Nephron progenitor cell (in vitro differentiated cells): ENCODE results near the gene USP43.

Experiments
- DNase-seq: peaks from one replicate; pipeline ENCODE4 v3.0.0; 2021
- H3K27ac Mint-ChIP-seq: 2 replicates; pipeline ENCODE4 v1.8.0; 2021; ENCODE audit warnings: mild to moderate bottlenecking, moderate library complexity, mixed read lengths
- H3K27me3 Mint-ChIP-seq: 2 replicates; pipeline ENCODE4 v1.8.0; 2021; ENCODE audit warnings: mild to moderate bottlenecking, low read depth, mixed read lengths; ENCODE audit not compliant: poor library complexity
- H3K36me3 Mint-ChIP-seq: 2 replicates; pipeline ENCODE4 v1.8.0; 2021; ENCODE audit warnings: low read depth, mixed read lengths
- H3K4me1 Mint-ChIP-seq: 2 replicates; pipeline ENCODE4 v1.8.0; 2021; ENCODE audit warnings: mixed read lengths
- H3K4me3 Mint-ChIP-seq: 2 replicates; pipeline ENCODE4 v1.8.0; 2021; ENCODE audit warnings: mild to moderate bottlenecking, moderate library complexity, mixed read lengths
- H3K9me3 Mint-ChIP-seq: 2 replicates; pipeline ENCODE4 v1.8.0; 2021; ENCODE audit warnings: mild to moderate bottlenecking, moderate library complexity, mixed read lengths
- CTCF ChIP-seq: fragments of 200-600 bp; sonication (generic); IDR thresholded peaks from 2 replicates; pipeline ENCODE4 v1.5.0; 2021; ENCODE audit warnings: antibody characterized with exemption

Gene USP43

GRCh38 chr17:9611557-9611956, 33.8 kb upstream of the USP43 start:
- Mint-ChIP-seq H3K4me1 (peaks cover 38% of the 10 kb centered on the region), H3K27ac (no peak overlapping the region), H3K36me3 (no peaks in the 10 kb centered on the region), H3K9me3 (peaks cover 13% of the 10 kb centered on the region), H3K4me3 (no peak overlapping the region), H3K27me3 (peaks cover 3% of the 10 kb centered on the region)
- no peak for TF ChIP-seq CTCF
- no peak for DNase-seq

- Mint-ChIP-seq H3K4me3 (peak overlapping the region; percentile 23), H3K27ac (peak overlapping the region; percentile 64), H3K9me3 (peaks cover 13% of the 10 kb centered on the region), H3K27me3 (peaks cover 3% of the 10 kb centered on the region), H3K4me1 (peaks cover 38% of the 10 kb centered on the region), H3K36me3 (no peaks in the 10 kb centered on the region)
- DNase-seq = peak; percentile 19
- no peak for TF ChIP-seq CTCF
Measured at GRCh38 chr17:9612006-9612405, 33.3 kb upstream of the USP43 start.

- peaks cover 13% of the 10 kb centered on the region for H3K9me3 Mint-ChIP-seq
- H3K27me3 Mint-ChIP-seq = peaks cover 3% of the 10 kb centered on the region
- DNase-seq = no peak
- TF ChIP-seq CTCF = no peak
- H3K4me1 Mint-ChIP-seq = peaks cover 24% of the 10 kb centered on the region
- no peak overlapping the region for H3K27ac Mint-ChIP-seq
- no peaks in the 10 kb centered on the region for H3K36me3 Mint-ChIP-seq
- H3K4me3 Mint-ChIP-seq = no peak overlapping the region
Measured at GRCh38 chr17:9615486-9615885, 29.8 kb upstream of the USP43 start.

- Mint-ChIP-seq H3K27me3 (peaks cover 11% of the 10 kb centered on the region), H3K4me1 (no peaks in the 10 kb centered on the region), H3K4me3 (no peak overlapping the region), H3K9me3 (peaks cover 36% of the 10 kb centered on the region), H3K27ac (no peak overlapping the region), H3K36me3 (no peaks in the 10 kb centered on the region)
- TF ChIP-seq CTCF = no peak
- DNase-seq = no peak
Measured at GRCh38 chr17:9622961-9623360, 22.4 kb upstream of the USP43 start.

GRCh38 chr17:9628509-9628908, 16.8 kb upstream of the USP43 start:
- H3K36me3 Mint-ChIP-seq = no peaks in the 10 kb centered on the region
- no peak for TF ChIP-seq CTCF
- peaks cover 13% of the 10 kb centered on the region for H3K27me3 Mint-ChIP-seq
- no peaks in the 10 kb centered on the region for H3K4me1 Mint-ChIP-seq
- no peak overlapping the region for H3K27ac Mint-ChIP-seq
- DNase-seq = no peak
- no peak overlapping the region for H3K4me3 Mint-ChIP-seq
- peaks cover 19% of the 10 kb centered on the region for H3K9me3 Mint-ChIP-seq

GRCh38 chr17:9632741-9633140, 12.6 kb upstream of the USP43 start:
- TF ChIP-seq CTCF = no peak
- DNase-seq = no peak
- H3K27ac Mint-ChIP-seq = no peak overlapping the region
- H3K9me3 Mint-ChIP-seq = no peaks in the 10 kb centered on the region
- peaks cover 11% of the 10 kb centered on the region for H3K27me3 Mint-ChIP-seq
- H3K4me3 Mint-ChIP-seq = no peak overlapping the region
- H3K4me1 Mint-ChIP-seq = no peaks in the 10 kb centered on the region
- no peaks in the 10 kb centered on the region for H3K36me3 Mint-ChIP-seq
